OCI-LY3 (cell line): ENCODE data around the gene EGF.

Experiments used
- H2AFZ ChIP-seq: fragments of 200-600, 300-600 bp; shearing (Covaris generic); 2 replicates; pipeline ENCODE4 v1.6.0; 2014; ENCODE audit warnings: antibody characterized with exemption, low read depth, low read length
- H3K27ac ChIP-seq: fragments of 200-600, 300-600 bp; sonication (generic); 2 replicates; pipeline ENCODE4 v1.5.1; 2014; ENCODE audit warnings: mild to moderate bottlenecking, low read length, moderate library complexity, mixed read lengths
- H3K27me3 ChIP-seq: fragments of 200-600, 300-600 bp; sonication (generic); 2 replicates; pipeline ENCODE4 v1.6.1; 2014; ENCODE audit warnings: low read depth, low read length, mixed read lengths
- H3K36me3 ChIP-seq: fragments of 200-600, 300-600 bp; sonication (generic); replicated peaks from 2 replicates; pipeline ENCODE3; 2014; ENCODE audit warnings: low read depth, low read length, mixed read lengths
- H3K4me1 ChIP-seq: fragments of 300-600, 200-600 bp; sonication (generic); 2 replicates; pipeline ENCODE4 v1.6.1; 2014; ENCODE audit warnings: low read length, mixed read lengths
- H3K4me2 ChIP-seq: fragments of 200-600, 300-600 bp; sonication (generic); 2 replicates; pipeline ENCODE4 v1.6.1; 2014; ENCODE audit warnings: low read length, mixed read lengths
- H3K4me3 ChIP-seq: fragments of 300-600, 200-600 bp; sonication (generic); 2 replicates; pipeline ENCODE4 v1.5.1; 2014; ENCODE audit warnings: antibody characterized with exemption, mild to moderate bottlenecking, low read length, moderate library complexity
- H3K79me2 ChIP-seq: fragments of 300-600, 200-600 bp; shearing (Covaris generic); 2 replicates; pipeline ENCODE4 v1.6.1; 2014; ENCODE audit warnings: mild to moderate bottlenecking, low read length, mixed read lengths
- H3K9ac ChIP-seq: fragments of 300-600, 200-600 bp; shearing (Covaris generic); 2 replicates; pipeline ENCODE4 v1.6.0; 2014; ENCODE audit warnings: mild to moderate bottlenecking, low read length, moderate library complexity
- H3K9me3 ChIP-seq: fragments of 200-600, 300-600 bp; shearing (Covaris generic); 2 replicates; pipeline ENCODE4 v1.6.1; 2014; ENCODE audit warnings: low read length, mixed read lengths; ENCODE audit not compliant: insufficient read depth
- H4K20me1 ChIP-seq: fragments of 200-600, 300-600 bp; sonication (generic); 2 replicates; pipeline ENCODE4 v1.6.1; 2016; ENCODE audit warnings: low read length, mixed read lengths; ENCODE audit not compliant: insufficient read depth
- CTCF ChIP-seq: fragments of 200-600, 300-600 bp; sonication (generic); IDR thresholded peaks from 2 replicates; pipeline ENCODE4 v1.5.1; 2014; ENCODE audit warnings: antibody characterized with exemption, low read length, low read depth
- EZH2phosphoT487 ChIP-seq: fragments of 200-600 bp; shearing (Covaris generic); IDR thresholded peaks from 2 replicates; pipeline ENCODE4 v1.6.1; 2018; ENCODE audit warnings: antibody characterized with exemption, mixed run types, low read depth

The EGF gene

GRCh38 chr4:109943745-109944144 lies 31.1 kb downstream of the EGF start:
- Histone ChIP-seq H4K20me1 (no peaks in the 10 kb centered on the region), H3K27ac (no peak overlapping the region), H3K36me3 (no peaks in the 10 kb centered on the region), H2AFZ (no peak overlapping the region), H3K27me3 (no peaks in the 10 kb centered on the region), H3K79me2 (no peaks in the 10 kb centered on the region), H3K9me3 (no peaks in the 10 kb centered on the region), H3K4me1 (peaks cover 9% of the 10 kb centered on the region), H3K4me3 (no peak overlapping the region), H3K9ac (no peak overlapping the region), H3K4me2 (no peak overlapping the region)
- TF ChIP-seq EZH2phosphoT487 = no peak
- TF ChIP-seq CTCF = no peak

- Histone ChIP-seq H3K4me3 (no peak overlapping the region), H2AFZ (no peak overlapping the region), H3K9me3 (no peaks in the 10 kb centered on the region), H3K27ac (no peak overlapping the region), H3K4me2 (no peak overlapping the region), H3K4me1 (peaks cover 9% of the 10 kb centered on the region), H3K36me3 (no peaks in the 10 kb centered on the region), H4K20me1 (no peaks in the 10 kb centered on the region), H3K9ac (no peak overlapping the region), H3K79me2 (no peaks in the 10 kb centered on the region), H3K27me3 (no peaks in the 10 kb centered on the region)
- TF ChIP-seq CTCF = no peak
- TF ChIP-seq EZH2phosphoT487 = no peak
These were observed 31.9 kb downstream of the EGF start for GRCh38 chr4:109944591-109944990.

GRCh38 chr4:109945056-109945455 lies 32.4 kb downstream of the EGF start:
- no peaks in the 10 kb centered on the region for H3K79me2 ChIP-seq
- no peaks in the 10 kb centered on the region for H4K20me1 ChIP-seq
- H2AFZ ChIP-seq = no peak overlapping the region
- no peak overlapping the region for H3K9ac ChIP-seq
- no peak overlapping the region for H3K4me2 ChIP-seq
- H3K9me3 ChIP-seq = no peaks in the 10 kb centered on the region
- no peaks in the 10 kb centered on the region for H3K27me3 ChIP-seq
- H3K27ac ChIP-seq = no peak overlapping the region
- TF ChIP-seq EZH2phosphoT487 (no peak), CTCF (no peak)
- no peaks in the 10 kb centered on the region for H3K36me3 ChIP-seq
- H3K4me3 ChIP-seq = no peak overlapping the region
- peaks cover 9% of the 10 kb centered on the region for H3K4me1 ChIP-seq

GRCh38 chr4:109946120-109946519 lies 33.4 kb downstream of the EGF start:
- no peaks in the 10 kb centered on the region for H3K9me3 ChIP-seq
- no peak overlapping the region for H2AFZ ChIP-seq
- H3K4me1 ChIP-seq = peaks cover 9% of the 10 kb centered on the region
- no peak overlapping the region for H3K4me2 ChIP-seq
- TF ChIP-seq CTCF (no peak), EZH2phosphoT487 (no peak)
- H4K20me1 ChIP-seq = no peaks in the 10 kb centered on the region
- no peaks in the 10 kb centered on the region for H3K36me3 ChIP-seq
- no peaks in the 10 kb centered on the region for H3K79me2 ChIP-seq
- H3K9ac ChIP-seq = no peak overlapping the region
- no peak overlapping the region for H3K4me3 ChIP-seq
- H3K27me3 ChIP-seq = no peaks in the 10 kb centered on the region
- H3K27ac ChIP-seq = no peak overlapping the region
